WTC11 (cell line): ENCODE measurements around the gene SLC25A38. TPM values are rescaled to one million over a fixed set of nuclear protein-coding genes. Genes with fewer than 3 reads are reported as not detected.

Experiments used
- ATAC-seq: fragments of 200-7000 bp; cut with Tn5 transposase; 2 replicates; pipeline ENCODE4 v1.10.0; 2021; ENCODE audit warnings: mild to moderate bottlenecking, moderate library complexity
- CTCF ChIA-PET: fragments of 300-600 bp; sonication (Branson Sonifier 250); formaldehyde crosslinking; loops from one replicate; lab custom pipeline; 2021; ENCODE audit warnings: antibody characterized with exemption; lab: Charles Lee
- POLR2A ChIA-PET: fragments of 350-600 bp; sonication (Branson Sonifier 250); formaldehyde crosslinking; loops from one replicate; lab custom pipeline; 2021; ENCODE audit warnings: antibody characterized with exemption; lab: Charles Lee
- DNase-seq: peaks from one replicate; pipeline ENCODE4 v3.0.0; 2021; ENCODE audit warnings: low spot score
- H3K27ac Mint-ChIP-seq: 2 replicates; pipeline ENCODE4 v1.8.0; 2021; ENCODE audit warnings: mixed read lengths
- H3K27me3 Mint-ChIP-seq: 2 replicates; pipeline ENCODE4 v1.8.0; 2021; ENCODE audit warnings: low read depth, mild to moderate bottlenecking, moderate library complexity, mixed read lengths
- H3K36me3 Mint-ChIP-seq: 2 replicates; pipeline ENCODE4 v1.8.0; 2021; ENCODE audit warnings: mixed read lengths
- H3K4me1 Mint-ChIP-seq: 2 replicates; pipeline ENCODE4 v1.8.0; 2022; ENCODE audit warnings: mixed read lengths
- H3K4me3 Mint-ChIP-seq: 2 replicates; pipeline ENCODE4 v1.8.0; 2021; ENCODE audit warnings: mild to moderate bottlenecking, moderate library complexity, mixed read lengths
- H3K9me3 Mint-ChIP-seq: 2 replicates; pipeline ENCODE4 v1.8.0; 2021; ENCODE audit warnings: mixed read lengths
- AR ChIP-seq: fragments of 250-450 bp; sonication (Bioruptor Pico); IDR thresholded peaks from 2 replicates; pipeline ENCODE4 v1.9.0; 2021; ENCODE audit warnings: mild to moderate bottlenecking
- CREM ChIP-seq: sonication (generic); formaldehyde crosslinking; IDR thresholded peaks from 2 replicates; pipeline ENCODE4 v1.8.1; 2022; ENCODE audit warnings: mild to moderate bottlenecking, missing genetic modification reagents, moderate library complexity
- CTCF ChIP-seq: fragments of 200-600 bp; IDR thresholded peaks from 2 replicates; pipeline ENCODE4 v1.8.0; 2022; ENCODE audit warnings: antibody characterized with exemption
- ERG ChIP-seq: fragments of 250-450 bp; sonication (Bioruptor Pico); IDR thresholded peaks from 2 replicates; pipeline ENCODE4 v1.8.0; 2021; ENCODE audit warnings: mild to moderate bottlenecking
- GTF2I ChIP-seq: fragments of 250-450 bp; sonication (Bioruptor Pico); conservative IDR thresholded peaks from 2 replicates; pipeline ENCODE4 v1.4.0; 2021; ENCODE audit warnings: mild to moderate bottlenecking
- IRF1 ChIP-seq: sonication (generic); formaldehyde crosslinking; IDR thresholded peaks from 2 replicates; pipeline ENCODE4 v1.8.0; 2023; ENCODE audit warnings: missing genetic modification reagents
- IRF2 ChIP-seq: sonication (generic); formaldehyde crosslinking; IDR thresholded peaks from 2 replicates; pipeline ENCODE4 v1.8.0; 2022; ENCODE audit warnings: low read depth, missing genetic modification reagents, borderline replicate concordance
- NFYB ChIP-seq: sonication (generic); formaldehyde crosslinking; conservative IDR thresholded peaks from 2 replicates; pipeline ENCODE4 v1.8.0; 2022; ENCODE audit warnings: low read depth, missing genetic modification reagents
- NR1H2 ChIP-seq: sonication (generic); formaldehyde crosslinking; IDR thresholded peaks from 2 replicates; pipeline ENCODE4 v1.9.0; 2021; ENCODE audit warnings: mild to moderate bottlenecking, moderate library complexity, missing genetic modification reagents
- NR3C1 ChIP-seq: sonication (generic); formaldehyde crosslinking; conservative IDR thresholded peaks from 2 replicates; pipeline ENCODE4 v1.8.1; 2023; ENCODE audit warnings: low read depth, mild to moderate bottlenecking, missing genetic modification reagents
- RELA ChIP-seq: sonication (generic); formaldehyde crosslinking; IDR thresholded peaks from 2 replicates; pipeline ENCODE4 v1.8.1; 2022; ENCODE audit warnings: missing genetic modification reagents, mild to moderate bottlenecking, borderline replicate concordance
- STAT6 ChIP-seq: sonication (generic); formaldehyde crosslinking; conservative IDR thresholded peaks from 2 replicates; pipeline ENCODE4 v1.8.1; 2023; ENCODE audit warnings: mild to moderate bottlenecking, low read depth, missing genetic modification reagents, moderate library complexity
- TCF7 ChIP-seq: sonication (generic); formaldehyde crosslinking; IDR thresholded peaks from 2 replicates; pipeline ENCODE4 v1.8.0; 2022; ENCODE audit warnings: mild to moderate bottlenecking, low read depth, missing genetic modification reagents, moderate library complexity
- ZNF138 ChIP-seq: sonication (generic); formaldehyde crosslinking; conservative IDR thresholded peaks from 2 replicates; pipeline ENCODE4 v1.8.1; 2022; ENCODE audit warnings: mild to moderate bottlenecking, moderate library complexity, missing genetic modification reagents
- ZNF219 ChIP-seq: sonication (generic); formaldehyde crosslinking; IDR thresholded peaks from 2 replicates; pipeline ENCODE4 v1.8.0; 2023; ENCODE audit warnings: missing genetic modification reagents, mild to moderate bottlenecking, borderline replicate concordance
- ZNF396 ChIP-seq: fragments of 250-450 bp; sonication (Bioruptor Pico); IDR thresholded peaks from 2 replicates; pipeline ENCODE4 v1.8.0; 2021; ENCODE audit warnings: mild to moderate bottlenecking, moderate library complexity, borderline replicate concordance
- ZNF425 ChIP-seq: fragments of 250-450 bp; sonication (Bioruptor Pico); conservative IDR thresholded peaks from 2 replicates; pipeline ENCODE4 v1.9.0; 2021; ENCODE audit warnings: mild to moderate bottlenecking
- total RNA-seq: library from RNA; stranded (reverse); gene quantifications from 3 replicates; pipeline ENCODE4 v1.2.3, GENCODE V29; 2021

The SLC25A38 gene
- total RNA-seq, 1 experiment from 2014 or later: 34.9 TPM

GRCh38 chr3:39333607-39334006 lies 49.6 kb upstream of the SLC25A38 start:
- TF ChIP-seq NR3C1 (CRISPR knock-in tag) (no peak), ZNF138 (CRISPR knock-in tag) (no peak), TCF7 (CRISPR knock-in tag) (no peak), GTF2I (CRISPR knock-in tag) (no peak), RELA (CRISPR knock-in tag) (no peak), NFYB (CRISPR knock-in tag) (no peak), ZNF396 (no peak), NR1H2 (CRISPR knock-in tag) (no peak)
- DNase-seq (no peak), ATAC-seq (no peak)
- Mint-ChIP-seq H3K27ac (no peak overlapping the region), H3K36me3 (peaks cover 10% of the 10 kb centered on the region; the same call in 1 of the 2 replicates), H3K27me3 (no peaks in the 10 kb centered on the region), H3K4me1 (peaks cover 18% of the 10 kb centered on the region), H3K4me3 (no peak overlapping the region), H3K9me3 (peaks cover 18% of the 10 kb centered on the region)
- ChIA-PET POLR2A (no interaction called here), CTCF (no interaction called here)

GRCh38 chr3:39334205-39334604 lies 49.0 kb upstream of the SLC25A38 start:
- ATAC-seq (no peak), DNase-seq (no peak)
- TF ChIP-seq ZNF425 (CRISPR knock-in tag): no peak
- TF ChIP-seq CTCF: no peak
- TF ChIP-seq ERG (CRISPR knock-in tag): no peak
- TF ChIP-seq AR (CRISPR knock-in tag): no peak
- no peak for TF ChIP-seq IRF2 (CRISPR knock-in tag)
- no peak for TF ChIP-seq ZNF219 (CRISPR knock-in tag)
- TF ChIP-seq IRF1 (CRISPR knock-in tag): no peak
- TF ChIP-seq STAT6: no peak
- no peak for TF ChIP-seq CREM (CRISPR knock-in tag)
- peaks cover 10% of the 10 kb centered on the region; the same call in 1 of the 2 replicates for H3K36me3 Mint-ChIP-seq
- H3K4me1 Mint-ChIP-seq: peaks cover 18% of the 10 kb centered on the region
- ChIA-PET CTCF (no interaction called here), POLR2A (no interaction called here)
- H3K27me3 Mint-ChIP-seq: no peaks in the 10 kb centered on the region
- no peak overlapping the region for H3K4me3 Mint-ChIP-seq
- H3K27ac Mint-ChIP-seq: no peak overlapping the region
- H3K9me3 Mint-ChIP-seq: peaks cover 18% of the 10 kb centered on the region
